Calu3 (cell line): ENCODE measurements around the gene HYCC2. TPM values are rescaled to one million over a fixed set of nuclear protein-coding genes. Genes with fewer than 3 reads are reported as not detected.

Experiments used
- BruUV-seq: library from RNA; stranded (reverse); fragments of 400-500 nt; replicated peaks from 2 replicates; lab custom pipeline; 2021; lab: Mats Ljungman, UMichigan
- CTCF ChIA-PET: fragments of 300-600 bp; sonication (Branson Sonifier 250); formaldehyde crosslinking; loops from one replicate; lab custom pipeline; 2022; ENCODE audit warnings: antibody characterized with exemption; lab: Charles Lee
- DNase-seq: peaks from one replicate; pipeline ENCODE4 v3.0.0; 2022
- H3K27ac Mint-ChIP-seq: one replicate; pipeline ENCODE4 v1.8.0; 2022; ENCODE audit warnings: mixed read lengths; ENCODE audit not compliant: unreplicated experiment
- H3K27me3 Mint-ChIP-seq: one replicate; pipeline ENCODE4 v1.8.0; 2022; ENCODE audit warnings: mixed read lengths; ENCODE audit not compliant: unreplicated experiment
- H3K36me3 Mint-ChIP-seq: one replicate; pipeline ENCODE4 v1.8.0; 2022; ENCODE audit warnings: mild to moderate bottlenecking, moderate library complexity, mixed read lengths; ENCODE audit not compliant: insufficient read depth, unreplicated experiment
- H3K4me1 Mint-ChIP-seq: one replicate; pipeline ENCODE4 v1.8.0; 2022; ENCODE audit warnings: mild to moderate bottlenecking, low read depth, mixed read lengths; ENCODE audit not compliant: unreplicated experiment
- H3K4me3 Mint-ChIP-seq: one replicate; pipeline ENCODE4 v1.8.0; 2022; ENCODE audit warnings: mild to moderate bottlenecking, low read depth, moderate library complexity, mixed read lengths; ENCODE audit not compliant: unreplicated experiment
- H3K9me3 Mint-ChIP-seq: one replicate; pipeline ENCODE4 v1.8.0; 2022; ENCODE audit warnings: low read depth, mixed read lengths; ENCODE audit not compliant: unreplicated experiment
- CTCF ChIP-seq: fragments of 200-600 bp; IDR thresholded peaks from one replicate; pipeline ENCODE4 v1.8.0; 2022; ENCODE audit warnings: antibody characterized with exemption; ENCODE audit not compliant: unreplicated experiment
- intact Hi-C: fragments of 100-400 bp; cut with micrococcal nuclease; formaldehyde crosslinking; loops from one replicate; pipeline ENCODE4 v1.10.0; 2022; ENCODE audit not compliant: unreplicated experiment
- total RNA-seq: library from RNA; stranded (reverse); gene quantifications from 2 replicates; pipeline ENCODE4 v1.2.3, GENCODE V29; 2022

Gene HYCC2
- total RNA-seq, 1 experiment from 2014 or later = 45.6 TPM

GRCh38 chr2:201116959-201117734, 45.7 kb upstream of the HYCC2 start:
- TF ChIP-seq CTCF = peak; percentile 39
- CTCF ChIA-PET = interaction anchor here (0.7 to 3.5 kb wide), 5 partner anchors 27 to 151 kb away, joined by 3 to 20 read pairs (median 4); no protein-coding TSS in a partner anchor
- BruUV-seq = no TSS peak
- Mint-ChIP-seq H3K4me3 (peak overlapping the region; percentile 71), H3K27me3 (no peaks in the 10 kb centered on the region), H3K36me3 (peaks cover 87% of the 10 kb centered on the region), H3K4me1 (peaks cover 31% of the 10 kb centered on the region), H3K27ac (peak overlapping the region; percentile 99), H3K9me3 (no peaks in the 10 kb centered on the region)
- DNase-seq = peak; percentile 71
- intact Hi-C loops = no loop called here

DNA sequence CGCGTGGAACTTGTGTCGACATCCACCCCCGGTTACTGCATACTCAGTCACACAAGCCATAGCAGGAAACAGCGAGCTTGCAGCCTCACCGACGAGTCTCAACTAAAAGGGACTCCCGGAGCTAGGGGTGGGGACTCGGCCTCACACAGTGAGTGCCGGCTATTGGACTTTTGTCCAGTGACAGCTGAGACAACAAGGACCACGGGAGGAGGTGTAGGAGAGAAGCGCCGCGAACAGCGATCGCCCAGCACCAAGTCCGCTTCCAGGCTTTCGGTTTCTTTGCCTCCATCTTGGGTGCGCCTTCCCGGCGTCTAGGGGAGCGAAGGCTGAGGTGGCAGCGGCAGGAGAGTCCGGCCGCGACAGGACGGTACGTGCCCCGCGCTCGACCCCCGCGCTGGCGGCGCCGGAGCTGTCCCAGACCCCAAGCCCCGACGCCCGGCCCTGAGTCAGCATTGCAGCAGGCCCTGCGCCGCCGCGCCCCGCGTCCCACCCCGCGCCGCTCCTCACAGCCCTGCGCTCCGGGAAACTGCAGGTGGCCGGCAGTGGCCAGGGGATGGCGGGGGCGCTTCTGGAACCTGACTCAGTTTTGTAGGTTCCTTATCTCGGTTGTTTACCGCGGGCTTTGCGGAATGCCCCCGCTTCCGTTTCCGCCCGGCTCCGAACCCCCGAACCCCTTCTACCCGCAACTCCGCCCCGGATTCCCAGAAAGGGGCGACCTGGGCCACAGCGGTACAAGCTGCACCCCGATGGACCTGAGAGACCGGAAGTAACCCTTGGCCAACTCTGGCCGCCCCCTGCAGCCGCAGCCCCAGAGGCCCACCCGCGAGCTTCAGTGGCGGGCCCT, 44.9 kb upstream of the HYCC2 start, which contains the start of gene CFLAR:
TSS of gene CFLAR (plus strand) at position 50 of the 844 bp plus-strand sequence. CDS start 13,702 bp downstream, outside the sequence.
- H3K9me3 Mint-ChIP-seq = no peaks in the 10 kb centered on the region
- H3K27ac Mint-ChIP-seq = peak within 1 kb of the TSS; percentile 99
- intact Hi-C loops = no loop called here
- no TSS peak for BruUV-seq
- no peak for TF ChIP-seq CTCF
- peak within 1 kb of the TSS; percentile 71 for H3K4me3 Mint-ChIP-seq
- peaks cover 29% of the 10 kb centered on the region for H3K4me1 Mint-ChIP-seq
- peak; percentile 82 for DNase-seq
- H3K36me3 Mint-ChIP-seq = peaks cover 83% of the 10 kb centered on the region
- H3K27me3 Mint-ChIP-seq = no peaks in the 10 kb centered on the region
- CTCF ChIA-PET = interaction anchor here (0.7 to 3.5 kb wide), 2 partner anchors 42 to 211 kb away, joined by 3 to 20 read pairs; no protein-coding TSS in a partner anchor

- Mint-ChIP-seq H3K36me3 (peaks cover 68% of the 10 kb centered on the region), H3K27me3 (no peaks in the 10 kb centered on the region), H3K4me3 (peak overlapping the region; percentile 71), H3K9me3 (no peaks in the 10 kb centered on the region), H3K27ac (peak overlapping the region; percentile 99), H3K4me1 (peaks cover 20% of the 10 kb centered on the region)
- CTCF ChIA-PET = interaction anchor here (0.7 to 1.2 kb wide), 5 partner anchors 38 to 208 kb away, joined by 3 to 4 read pairs (median 3); partner anchors contain the start of gene CASP10
- no peak for TF ChIP-seq CTCF
- TSS peak; percentile 60 for BruUV-seq
- intact Hi-C loops = no loop called here
- no peak for DNase-seq
Measured at GRCh38 chr2:201114846-201115245, 43.4 kb upstream of the HYCC2 start.

DNA sequence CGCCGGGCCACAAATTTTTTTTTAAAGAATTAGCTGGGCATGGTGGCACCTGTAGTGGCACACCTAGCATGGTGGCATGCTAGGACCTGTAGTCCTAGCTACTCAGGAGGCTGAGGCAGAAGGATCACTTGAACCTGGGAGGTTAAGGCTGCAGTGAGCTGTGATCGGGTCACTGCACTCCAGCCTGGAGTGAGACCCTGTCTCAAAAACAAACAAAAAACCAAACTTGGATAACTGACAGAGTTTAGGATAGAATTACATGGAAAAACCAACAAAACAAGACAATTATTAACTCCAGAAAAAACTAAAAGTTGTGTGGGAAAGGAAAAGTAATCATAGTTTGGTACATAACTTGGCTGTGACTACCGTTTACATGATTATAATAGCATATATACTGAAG, 42.9 kb upstream of the HYCC2 start:
- Mint-ChIP-seq H3K4me1 (peaks cover 20% of the 10 kb centered on the region), H3K36me3 (peaks cover 63% of the 10 kb centered on the region), H3K27ac (peak overlapping the region; percentile 99), H3K9me3 (no peaks in the 10 kb centered on the region), H3K27me3 (no peaks in the 10 kb centered on the region), H3K4me3 (peak overlapping the region; percentile 71)
- BruUV-seq = no TSS peak
- CTCF ChIA-PET = interaction anchor here (0.7 to 1.2 kb wide), 3 partner anchors 44 to 208 kb away, joined by 3 read pairs; partner anchors contain the start of gene CASP10
- DNase-seq = no peak
- no peak for TF ChIP-seq CTCF
- intact Hi-C loops = no loop called here
